Measurements from ENCODE around the gene RASSF1. TPM values are rescaled to one million over a fixed set of nuclear protein-coding genes. Genes with fewer than 3 reads are reported as not detected.

Gene RASSF1
- total and polyA plus RNA-seq, 2 of the 4 experiments (the other 2 are of a cell fraction) = 17.4 to 53.4 TPM

DNA sequence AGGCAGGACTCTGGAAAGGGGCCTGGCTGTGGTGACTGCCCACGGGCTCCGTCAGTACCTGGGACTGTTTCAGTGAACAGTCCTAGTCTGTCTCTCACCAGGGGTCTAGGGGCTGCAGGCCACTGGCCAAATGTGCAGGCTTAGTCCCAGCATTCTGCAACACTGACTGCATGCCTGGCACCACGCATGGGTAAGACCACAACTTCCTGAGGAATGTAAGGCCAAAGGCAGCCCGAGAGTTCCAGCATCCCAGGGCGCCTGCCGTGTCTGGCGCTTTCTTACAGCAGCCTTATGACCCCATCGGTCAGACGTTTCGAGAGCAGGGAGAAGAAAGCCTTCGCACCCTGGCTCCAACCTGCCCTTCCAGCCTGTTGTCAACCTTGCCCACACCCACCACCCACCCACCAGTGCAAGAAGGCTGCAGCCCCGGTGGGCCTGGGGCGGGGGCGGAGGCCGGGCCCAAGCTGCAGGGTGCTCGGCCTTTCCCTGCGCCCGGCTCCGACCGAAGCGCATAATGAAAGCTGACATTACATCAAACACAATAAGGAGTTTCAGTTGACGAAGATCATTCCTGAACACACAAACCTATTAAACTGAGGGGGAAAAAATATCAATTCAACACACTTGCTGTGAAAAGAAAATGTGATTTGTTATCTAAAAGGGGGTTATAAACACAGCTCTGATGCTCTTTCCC is 48.2 kb upstream of the RASSF1 start:
- H2AK9ac ChIP-seq (replicated peaks; ENCODE audit: low read depth, low read length, poor library complexity) = no peak overlapping the region
- H3K36me3 ChIP-seq (ENCODE audit: control insufficient read depth, insufficient read depth, low read length) = no peaks in the 10 kb centered on the region
- H3K79me1 ChIP-seq (ENCODE audit: low read depth in 1 of 2, low read length in 2 of 2) = no peaks in the 10 kb centered on the region
- no peak overlapping the region for H3K27ac ChIP-seq (ENCODE audit: insufficient read depth, low read length)
- H2BK20ac ChIP-seq (ENCODE audit: low read depth, low read length) = no peak overlapping the region
- no peak overlapping the region for H3K56ac ChIP-seq (ENCODE audit: extremely low read depth, insufficient read depth, low read length)
- H2BK120ac ChIP-seq (ENCODE audit: low read depth, low read length) = no peak overlapping the region
- no peaks in the 10 kb centered on the region for H4K20me1 ChIP-seq (ENCODE audit: insufficient read depth, low read length)
- H2BK15ac ChIP-seq (ENCODE audit: low read depth, low read length) = no peak overlapping the region
- no peak overlapping the region for H2BK5ac ChIP-seq (ENCODE audit: low read depth, low read length, poor library complexity, severe bottlenecking)
- no peak overlapping the region for H3K14ac ChIP-seq (replicated peaks; ENCODE audit: low read depth, low read length)
- no peak overlapping the region for H3K4me3 ChIP-seq (ENCODE audit: insufficient read depth, low read depth, low read length)
- no peak overlapping the region for H2AK5ac ChIP-seq (ENCODE audit: low read depth, low read length)
- TF ChIP-seq, protein P1, sequence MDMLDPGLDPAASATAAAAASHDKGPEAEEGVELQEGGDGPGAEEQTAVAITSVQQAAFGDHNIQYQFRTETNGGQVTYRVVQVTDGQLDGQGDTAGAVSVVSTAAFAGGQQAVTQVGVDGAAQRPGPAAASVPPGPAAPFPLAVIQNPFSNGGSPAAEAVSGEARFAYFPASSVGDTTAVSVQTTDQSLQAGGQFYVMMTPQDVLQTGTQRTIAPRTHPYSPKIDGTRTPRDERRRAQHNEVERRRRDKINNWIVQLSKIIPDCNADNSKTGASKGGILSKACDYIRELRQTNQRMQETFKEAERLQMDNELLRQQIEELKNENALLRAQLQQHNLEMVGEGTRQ (IDR thresholded peaks at IDR 0.05; ENCODE audit: low read depth, low read length) = no peak
- TF ChIP-seq, protein P2, sequence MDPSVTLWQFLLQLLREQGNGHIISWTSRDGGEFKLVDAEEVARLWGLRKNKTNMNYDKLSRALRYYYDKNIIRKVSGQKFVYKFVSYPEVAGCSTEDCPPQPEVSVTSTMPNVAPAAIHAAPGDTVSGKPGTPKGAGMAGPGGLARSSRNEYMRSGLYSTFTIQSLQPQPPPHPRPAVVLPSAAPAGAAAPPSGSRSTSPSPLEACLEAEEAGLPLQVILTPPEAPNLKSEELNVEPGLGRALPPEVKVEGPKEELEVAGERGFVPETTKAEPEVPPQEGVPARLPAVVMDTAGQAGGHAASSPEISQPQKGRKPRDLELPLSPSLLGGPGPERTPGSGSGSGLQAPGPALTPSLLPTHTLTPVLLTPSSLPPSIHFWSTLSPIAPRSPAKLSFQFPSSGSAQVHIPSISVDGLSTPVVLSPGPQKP (IDR thresholded peaks at IDR 0.05; ENCODE audit: borderline replicate concordance, low read depth, low read length) = no peak
- TF ChIP-seq RCOR1 (IDR thresholded peaks at IDR 0.05; ENCODE audit: insufficient replicate concordance, low read length) (no peak), RAD21 (IDR thresholded peaks at IDR 0.05; ENCODE audit: low read length) (no peak), CHD1 (IDR thresholded peaks at IDR 0.05; ENCODE audit: low read depth, low read length) (no peak)
- peaks cover 65% of the 10 kb centered on the region for H3K27me3 ChIP-seq (ENCODE audit: control insufficient read depth, insufficient read depth, low read length)
- CTCF ChIA-PET = no interaction called here
- DNase-seq (no peak), ATAC-seq (ENCODE audit: low read depth) (peak; percentile 19)
- H3K18ac ChIP-seq (ENCODE audit: low read depth, low read length) = no peak overlapping the region
- no peak overlapping the region for H4K5ac ChIP-seq (ENCODE audit: low read depth, low read length)
- no peaks in the 10 kb centered on the region for H3K4me1 ChIP-seq (ENCODE audit: control insufficient read depth, insufficient read depth, low read length)
- H3K23ac ChIP-seq (ENCODE audit: low read depth, low read length) = no peak overlapping the region
- H3K4ac ChIP-seq (ENCODE audit: low read depth, low read length) = no peak overlapping the region
- no peaks in the 10 kb centered on the region for H3K9me1 ChIP-seq (ENCODE audit: insufficient read depth, low read length)
- no peak overlapping the region for H4K91ac ChIP-seq (ENCODE audit: insufficient read depth, low read depth, low read length)
- intact Hi-C loops (cut with micrococcal nuclease) (no loop called here), in situ Hi-C loops (cut with MboI; ENCODE audit: low sequenced_read_pairs) (no loop called here), dilution Hi-C loops (cut with HindIII; ENCODE audit: low sequenced_read_pairs, unreplicated experiment) (no loop called here)
- no peaks in the 10 kb centered on the region for H3K9me3 ChIP-seq (ENCODE audit: control insufficient read depth, insufficient read depth, low read length)
- H4K8ac ChIP-seq (ENCODE audit: low read depth in 2 of 2, low read length in 2 of 2) = no peak overlapping the region
- no peak overlapping the region for H3K9ac ChIP-seq (ENCODE audit: low read depth, low read length)
- WGBS, 2 experiments (ENCODE audit: extremely low coverage in 2 of 2, insufficient read length in 1 of 2) = 70% methylated on average over 2 of the region's 22 CpGs; no CpG with 5 or more reads in 1 of the 2 experiments
- no peak overlapping the region for H2AFZ ChIP-seq (replicated peaks; ENCODE audit: low read length, poor library complexity)
- no TSS peak for BruUV-seq (replicated peaks)
- no peak overlapping the region for H3K4me2 ChIP-seq (ENCODE audit: low read depth, low read length)
- POLR2A ChIA-PET (ENCODE audit: unreplicated experiment) = no interaction called here

Data from IMR-90 (cell line).